Neuronal stem cell (in vitro differentiated cells): ENCODE measurements around the gene FMNL3.

Experiments used
- DNase-seq: peaks from one replicate; pipeline ENCODE4 v3.0.0-alpha.2; 2013; ENCODE audit warnings: low spot score
- H2AFZ ChIP-seq: one replicate; pipeline ENCODE4 v1.6.1; 2013; ENCODE audit warnings: mild to moderate bottlenecking, low read length, inconsistent platforms
- H2AK5ac ChIP-seq: 2 replicates; pipeline ENCODE4 v1.6.1; 2013; ENCODE audit warnings: low read depth, mild to moderate bottlenecking, inconsistent platforms, low read length, moderate library complexity, mixed read lengths
- H2BK120ac ChIP-seq: 2 replicates; pipeline ENCODE4 v1.6.1; 2013; ENCODE audit warnings: low read depth, mild to moderate bottlenecking, inconsistent platforms, low read length, moderate library complexity, mixed read lengths
- H2BK12ac ChIP-seq: one replicate; pipeline ENCODE4 v1.6.1; 2013; ENCODE audit warnings: low read length, inconsistent platforms
- H2BK15ac ChIP-seq: 2 replicates; pipeline ENCODE4 v1.6.1; 2013; ENCODE audit warnings: mild to moderate bottlenecking, low read length, inconsistent platforms, mixed read lengths
- H2BK5ac ChIP-seq: one replicate; pipeline ENCODE4 v1.6.1; 2013; ENCODE audit warnings: inconsistent platforms, mild to moderate bottlenecking, low read length, moderate library complexity
- H3K14ac ChIP-seq: one replicate; pipeline ENCODE4 v1.6.1; 2013; ENCODE audit warnings: low read length, inconsistent platforms
- H3K18ac ChIP-seq: 2 replicates; pipeline ENCODE4 v1.6.1; 2013; ENCODE audit warnings: low read length, inconsistent platforms
- H3K23ac ChIP-seq: 2 replicates; pipeline ENCODE4 v1.6.1; 2013; ENCODE audit warnings: low read depth, mild to moderate bottlenecking, mixed read lengths, low read length, inconsistent platforms; ENCODE audit not compliant: poor library complexity
- H3K27ac ChIP-seq: replicated peaks from 3 replicates; pipeline ENCODE4 v1.5.1; 2013; ENCODE audit warnings: low read length, inconsistent platforms
- H3K27me3 ChIP-seq, 3 experiments: 2 replicates each; pipeline ENCODE4 v1.6.1; 2013; ENCODE audit warnings: low read length in 3 of 3, mild to moderate bottlenecking in 2 of 3, inconsistent platforms in 1 of 3, low read depth in 1 of 3, mixed read lengths in 1 of 3, moderate library complexity in 1 of 3; ENCODE audit not compliant: control insufficient read depth in 3 of 3, insufficient read depth in 3 of 3
- H3K36me3 ChIP-seq, 2 donors: replicated peaks in 1 of 2; 2 replicates each; pipeline ENCODE4 v1.6.1; 2013; ENCODE audit warnings: low read length in 2 of 2; ENCODE audit not compliant: control insufficient read depth in 2 of 2, insufficient read depth in 2 of 2
- H3K4ac ChIP-seq: 2 replicates; pipeline ENCODE4 v1.6.1; 2013; ENCODE audit warnings: inconsistent platforms, mild to moderate bottlenecking, low read length, moderate library complexity
- H3K4me1 ChIP-seq, 2 donors: 1 replicate in 1 of 2; 2 replicates in 1 of 2; pipeline ENCODE4 v1.6.1; 2013; ENCODE audit warnings: low read length in 2 of 2, low read depth in 1 of 2; ENCODE audit not compliant: control insufficient read depth in 2 of 2, insufficient read depth in 1 of 2
- H3K4me2 ChIP-seq: one replicate; pipeline ENCODE4 v1.6.1; 2013; ENCODE audit warnings: mild to moderate bottlenecking, low read length, inconsistent platforms; ENCODE audit not compliant: insufficient read depth, poor library complexity, severe bottlenecking
- H3K4me3 ChIP-seq, 2 donors: 2 replicates each; pipeline ENCODE4 v1.5.1; 2013; ENCODE audit warnings: low read length in 2 of 2, mild to moderate bottlenecking in 2 of 2, inconsistent platforms in 1 of 2, moderate library complexity in 1 of 2
- H3K79me1 ChIP-seq: one replicate; pipeline ENCODE4 v1.6.1; 2013; ENCODE audit warnings: low read depth, mild to moderate bottlenecking, inconsistent platforms, low read length, moderate library complexity
- H3K9ac ChIP-seq: one replicate; pipeline ENCODE4 v1.6.1; 2013; ENCODE audit warnings: mild to moderate bottlenecking, low read depth, low read length, inconsistent platforms; ENCODE audit not compliant: poor library complexity
- H3K9me3 ChIP-seq, 2 donors: replicated peaks in 1 of 2; 2 replicates each; pipeline versions ENCODE3 to v1.6.1; 2013; ENCODE audit warnings: low read length in 2 of 2, mild to moderate bottlenecking in 2 of 2, inconsistent platforms in 1 of 2, low read depth in 1 of 2, mixed read lengths in 1 of 2, moderate library complexity in 1 of 2; ENCODE audit not compliant: control insufficient read depth in 2 of 2, insufficient read depth in 1 of 2
- H4K8ac ChIP-seq: one replicate; pipeline ENCODE4 v1.6.1; 2013; ENCODE audit warnings: low read depth, mild to moderate bottlenecking, inconsistent platforms, low read length, moderate library complexity
- H4K91ac ChIP-seq: one replicate; pipeline ENCODE4 v1.6.1; 2013; ENCODE audit warnings: low read length, low read depth, mild to moderate bottlenecking, inconsistent platforms; ENCODE audit not compliant: poor library complexity
- WGBS, 2 donors: extraction: QIAGEN DNeasy Blood & Tissue Kit; methylation state at CpG; one replicate each; pipeline ENCODE4 v1.1.7; 2013; ENCODE audit warnings: missing lambda C conversion rate in 2 of 2, mixed read lengths in 1 of 2; ENCODE audit not compliant: insufficient read length in 2 of 2, insufficient replicate concordance in 1 of 2; ENCODE audit errors: extremely low coverage in 2 of 2; 5-methylcytosine and 5-hydroxymethylcytosine counted together

FMNL3 gene

DNA sequence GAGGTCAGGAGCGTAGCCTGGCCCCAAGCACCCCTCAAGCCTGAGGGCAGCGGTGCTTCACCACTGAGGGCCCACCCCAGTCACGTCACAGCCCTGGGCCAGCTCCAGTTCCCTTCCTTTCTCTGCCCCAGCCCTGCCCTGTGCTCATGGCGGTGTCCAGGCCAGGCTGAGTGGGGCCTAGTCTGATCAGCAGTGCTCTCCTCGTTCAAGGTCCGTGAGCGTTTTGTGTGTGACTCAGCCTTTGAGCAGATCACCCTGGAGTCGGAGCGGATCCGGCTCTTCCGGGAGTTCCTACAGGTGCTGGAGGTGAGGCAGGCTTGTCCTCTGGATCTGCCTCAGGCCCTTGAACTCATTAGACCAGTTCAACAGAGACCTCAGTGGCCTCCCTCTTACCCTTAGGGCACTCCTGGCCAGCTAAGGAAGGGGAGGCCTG is 64.8 kb downstream of the FMNL3 start:
- H3K18ac ChIP-seq = no peak overlapping the region
- no peak overlapping the region for H3K4me2 ChIP-seq
- no peaks in the 10 kb centered on the region for H3K27me3 ChIP-seq
- no peaks in the 10 kb centered on the region for H3K79me1 ChIP-seq
- no peak overlapping the region for H4K91ac ChIP-seq
- no CpG with 5 or more reads among the region's 11 CpGs for WGBS, 2 donors
- H3K9ac ChIP-seq = no peak overlapping the region
- no peak overlapping the region for H2AK5ac ChIP-seq
- H4K8ac ChIP-seq = no peak overlapping the region
- peaks cover 0 to 2% of the 10 kb centered on the region in 2 donors for H3K9me3 ChIP-seq
- no peak overlapping the region for H2BK15ac ChIP-seq
- no peak overlapping the region for H2AFZ ChIP-seq
- DNase-seq = no peak
- peak overlapping the region in 1 of 2 donors; percentile 1 for H3K4me3 ChIP-seq
- no peak overlapping the region for H3K14ac ChIP-seq
- H2BK120ac ChIP-seq = no peak overlapping the region
- H2BK12ac ChIP-seq = no peak overlapping the region
- H2BK5ac ChIP-seq = no peak overlapping the region
- no peak overlapping the region for H3K27ac ChIP-seq
- peaks cover 4 to 8% of the 10 kb centered on the region in 2 donors for H3K4me1 ChIP-seq
- peaks cover 39 to 90% of the 10 kb centered on the region in 2 donors for H3K36me3 ChIP-seq
- H3K23ac ChIP-seq = no peak overlapping the region
- H3K4ac ChIP-seq = no peak overlapping the region

GRCh38 chr12:49641748-49642369 is 65.3 kb downstream of the FMNL3 start:
- H3K14ac ChIP-seq = no peak overlapping the region
- no peaks in the 10 kb centered on the region for H3K27me3 ChIP-seq
- H2BK12ac ChIP-seq = no peak overlapping the region
- H3K18ac ChIP-seq = no peak overlapping the region
- no peak overlapping the region for H3K27ac ChIP-seq
- peaks cover 0 to 2% of the 10 kb centered on the region in 2 donors for H3K9me3 ChIP-seq
- H3K4me2 ChIP-seq = no peak overlapping the region
- H2BK15ac ChIP-seq = no peak overlapping the region
- no peak overlapping the region for H2BK120ac ChIP-seq
- H4K91ac ChIP-seq = no peak overlapping the region
- no CpG with 5 or more reads among the region's 17 CpGs for WGBS, 2 donors
- no peak overlapping the region for H2BK5ac ChIP-seq
- no peak for DNase-seq
- peaks cover 37 to 85% of the 10 kb centered on the region in 2 donors for H3K36me3 ChIP-seq
- peak overlapping the region in 1 of 2 donors; percentile 1 for H3K4me3 ChIP-seq
- H3K9ac ChIP-seq = no peak overlapping the region
- H3K4ac ChIP-seq = no peak overlapping the region
- no peaks in the 10 kb centered on the region for H3K79me1 ChIP-seq
- peak overlapping the region; percentile 9 for H3K23ac ChIP-seq
- peaks cover 6 to 13% of the 10 kb centered on the region in 2 donors for H3K4me1 ChIP-seq
- H2AK5ac ChIP-seq = no peak overlapping the region
- H4K8ac ChIP-seq = no peak overlapping the region
- H2AFZ ChIP-seq = no peak overlapping the region

DNA sequence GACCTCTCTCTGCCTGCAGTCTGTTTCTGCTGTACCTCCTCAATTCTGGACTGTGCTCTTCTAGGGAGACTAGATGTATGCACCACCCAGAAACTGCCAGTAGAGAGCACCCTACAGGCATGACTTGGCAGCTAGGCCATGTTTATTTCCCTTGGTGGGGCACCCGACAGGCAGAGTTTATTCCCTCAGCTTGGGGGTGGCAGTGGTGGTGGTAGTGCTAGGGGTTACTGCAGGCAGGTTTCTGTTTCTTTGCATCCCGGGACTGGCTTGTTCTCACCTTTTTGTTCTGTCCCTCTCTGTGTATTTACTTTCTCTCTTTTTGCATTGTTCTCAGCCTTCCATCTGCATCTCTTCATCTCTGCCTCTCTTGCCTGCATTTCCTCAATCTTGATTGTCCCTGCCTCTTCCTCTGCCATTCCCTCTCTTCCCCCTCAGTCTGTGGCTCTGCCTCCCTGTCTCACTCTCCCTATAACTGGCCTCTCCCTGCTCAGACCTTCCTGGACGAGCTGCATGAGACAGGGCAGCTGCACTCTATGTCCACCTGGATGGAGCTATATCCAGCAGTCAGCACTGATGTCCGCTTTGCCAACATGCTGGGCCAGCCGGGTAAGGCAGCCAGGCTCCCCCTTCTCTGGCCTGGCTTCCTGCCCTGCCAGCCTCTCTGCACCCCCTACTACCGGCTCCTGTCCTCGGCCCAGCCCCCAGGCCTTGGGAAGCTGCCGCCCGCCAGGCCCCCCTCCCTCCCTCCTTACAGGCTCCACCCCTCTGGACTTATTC is 70.0 kb downstream of the FMNL3 start:
- H3K4me3 ChIP-seq = no peak overlapping the region
- peak overlapping the region; percentile 24 for H3K18ac ChIP-seq
- H4K8ac ChIP-seq = no peak overlapping the region
- peaks cover 10 to 70% of the 10 kb centered on the region in 2 donors for H3K36me3 ChIP-seq
- H3K9me3 ChIP-seq = no peaks in the 10 kb centered on the region
- no peak overlapping the region for H2BK12ac ChIP-seq
- H3K23ac ChIP-seq = peak overlapping the region; percentile 26
- H3K4me2 ChIP-seq = no peak overlapping the region
- no peak overlapping the region for H3K14ac ChIP-seq
- DNase-seq = peak; percentile 27
- no peaks in the 10 kb centered on the region for H3K27me3 ChIP-seq
- peak overlapping the region; percentile 75 for H3K9ac ChIP-seq
- peaks cover 5 to 9% of the 10 kb centered on the region in 2 donors for H3K4me1 ChIP-seq
- no CpG with 5 or more reads among the region's 9 CpGs for WGBS, 2 donors
- H4K91ac ChIP-seq = no peak overlapping the region
- no peak overlapping the region for H2BK120ac ChIP-seq
- no peaks in the 10 kb centered on the region for H3K79me1 ChIP-seq
- no peak overlapping the region for H2BK15ac ChIP-seq
- no peak overlapping the region for H3K27ac ChIP-seq
- H2BK5ac ChIP-seq = no peak overlapping the region
- no peak overlapping the region for H3K4ac ChIP-seq
- no peak overlapping the region for H2AK5ac ChIP-seq
- peak overlapping the region; percentile 65 for H2AFZ ChIP-seq

GRCh38 chr12:49636574-49636973 is 70.6 kb downstream of the FMNL3 start:
- no peaks in the 10 kb centered on the region for H3K79me1 ChIP-seq
- H4K8ac ChIP-seq = no peak overlapping the region
- no peak overlapping the region for H4K91ac ChIP-seq
- no peak overlapping the region for H2AFZ ChIP-seq
- H2AK5ac ChIP-seq = no peak overlapping the region
- no peak overlapping the region for H3K14ac ChIP-seq
- H3K27ac ChIP-seq = no peak overlapping the region
- no peaks in the 10 kb centered on the region for H3K27me3 ChIP-seq
- H3K9me3 ChIP-seq = no peaks in the 10 kb centered on the region
- H3K4me3 ChIP-seq = no peak overlapping the region
- DNase-seq = no peak
- WGBS, 2 donors = no CpG with 5 or more reads among the region's 13 CpGs
- H3K4me2 ChIP-seq = no peak overlapping the region
- peaks cover 8 to 70% of the 10 kb centered on the region in 2 donors for H3K36me3 ChIP-seq
- H3K4ac ChIP-seq = no peak overlapping the region
- no peak overlapping the region for H3K18ac ChIP-seq
- H2BK5ac ChIP-seq = no peak overlapping the region
- no peak overlapping the region for H3K23ac ChIP-seq
- peaks cover 5 to 9% of the 10 kb centered on the region in 2 donors for H3K4me1 ChIP-seq
- H2BK120ac ChIP-seq = no peak overlapping the region
- no peak overlapping the region for H2BK15ac ChIP-seq
- H2BK12ac ChIP-seq = no peak overlapping the region
- no peak overlapping the region for H3K9ac ChIP-seq
